ENCODE data around the gene ELK4. TPM values are rescaled to one million over a fixed set of nuclear protein-coding genes. Genes with fewer than 3 reads are reported as not detected.
A peak's percentile ranks its signal among the peaks of the same experiment; 100 is the strongest.

Gene ELK4
- total and polyA plus RNA-seq, 2 of the 8 experiments (the other 6 are each of a cell fraction or from before 2014, with no cell fraction given) = 2.9 to 26.3 TPM

DNA sequence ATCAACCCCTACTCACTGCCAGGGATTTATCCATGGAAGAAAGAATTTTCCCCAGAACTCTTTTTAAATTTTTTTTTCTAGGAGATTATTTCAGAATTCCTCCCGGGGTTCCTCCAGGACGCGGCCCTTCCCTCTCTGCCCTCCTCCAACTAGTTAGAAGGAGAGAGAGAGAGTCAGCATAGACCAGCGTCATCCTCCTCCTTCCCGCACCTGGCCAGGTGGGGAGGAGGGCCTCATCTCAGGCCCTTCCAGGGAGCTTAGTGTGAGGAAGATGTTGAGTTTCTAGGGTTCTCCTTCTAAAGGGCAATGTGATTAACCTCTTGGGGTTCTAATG lies 63.7 kb downstream of the ELK4 start:
- Histone ChIP-seq H3K23me2 (ENCODE audit: low read depth, low read length) (peaks cover 4% of the 10 kb centered on the region; the same call in 1 of the 2 replicates), H3K79me1 (ENCODE audit: low read depth, low read length) (no peaks in the 10 kb centered on the region), H3K9me3 (ENCODE audit: insufficient read depth in 2 of 2, low read depth in 1 of 2, low read length in 1 of 2) (no peaks in the 10 kb centered on the region), H4K20me1 (replicated peaks in 1 of 2; ENCODE audit: control insufficient read depth in 1 of 2, insufficient read depth in 2 of 2, low read length in 2 of 2) (no peaks in the 10 kb centered on the region), H3K4me2 (ENCODE audit: insufficient read depth in 1 of 2, low read depth in 2 of 2, low read length in 2 of 2) (peak overlapping the region; percentile 40 to 100), H2BK15ac (ENCODE audit: low read length) (no peak overlapping the region), H3K27ac (ENCODE audit: low read depth, low read length) (no peak overlapping the region), H3K23ac (ENCODE audit: insufficient read length) (no peak overlapping the region), H2AK5ac (ENCODE audit: low read depth, low read length) (no peak overlapping the region), H4K8ac (ENCODE audit: extremely low read depth, insufficient read depth, low read length) (no peak overlapping the region), H4K91ac (replicated peaks; ENCODE audit: insufficient read length, low read length) (no peak overlapping the region), H3K9ac (replicated peaks in 1 of 4; ENCODE audit: extremely low read depth in 1 of 4, low read depth in 3 of 4, low read length in 3 of 4) (no peak overlapping the region), H3K56ac (replicated peaks; ENCODE audit: insufficient read length, low read depth, low read length) (no peak overlapping the region), H2BK20ac (ENCODE audit: low read length) (no peak overlapping the region), H3K4me1 (replicated peaks in 1 of 4; ENCODE audit: control insufficient read depth in 3 of 4, insufficient read depth in 4 of 4, low read length in 3 of 4) (peaks cover 1 to 15% (median 6%) of the 10 kb centered on the region in 4 experiments), H3K4me3 (ENCODE audit: extremely low read depth in 1 of 4, insufficient read depth in 2 of 4, low read depth in 3 of 4, low read length in 4 of 4) (peak overlapping the region in 1 of 4 experiments; percentile 67; a peak in 2 of 8 replicates), H3K79me2 (ENCODE audit: control insufficient read depth in 1 of 2, insufficient read depth in 2 of 2, low read length in 2 of 2) (no peaks in the 10 kb centered on the region), H2BK120ac (replicated peaks; ENCODE audit: low read depth, low read length) (no peak overlapping the region), H2AFZ (ENCODE audit: low read length) (no peak overlapping the region), H3K18ac (ENCODE audit: extremely low read depth, low read length) (no peak overlapping the region), H2BK12ac (ENCODE audit: low read depth, low read length) (no peak overlapping the region), H3K36me3 (ENCODE audit: control insufficient read depth in 2 of 4, insufficient read depth in 4 of 4, low read length in 3 of 4) (no peaks in the 10 kb centered on the region), H3K4ac (replicated peaks; ENCODE audit: insufficient read length, low read depth, low read length) (no peak overlapping the region), H3K27me3 (replicated peaks in 1 of 4; ENCODE audit: control insufficient read depth in 3 of 4, extremely low read depth in 1 of 4, insufficient read depth in 3 of 4, low read length in 3 of 4) (peaks cover 20 to 41% (median 38%) of the 10 kb centered on the region in 4 experiments), H4K5ac (ENCODE audit: insufficient read length, low read depth, low read length) (no peak overlapping the region), H2BK5ac (ENCODE audit: low read depth, low read length) (no peak overlapping the region), H3K14ac (ENCODE audit: insufficient read length) (no peak overlapping the region)
- POLR2A ChIA-PET (ENCODE audit: partially characterized antibody) = no interaction called here
- CTCF ChIA-PET (ENCODE audit: partially characterized antibody) = interaction anchor here (1.6 to 4.8 kb wide), 5 partner anchors 20 to 83 kb away, joined by 5 to 27 read pairs (median 6); no protein-coding TSS in a partner anchor
- DNase-seq (ENCODE audit: low read depth in 1 of 2, low spot score in 2 of 2) = no peak
- WGBS, 2 experiments (ENCODE audit: extremely low coverage in 1 of 2, insufficient coverage in 1 of 2, insufficient read length in 1 of 2, insufficient replicate concordance in 2 of 2, low coverage in 1 of 2, low lambda C conversion rate in 2 of 2, missing lambda C conversion rate in 1 of 2) = no CpG with 5 or more reads among the region's 5 CpGs
- no peak for FAIRE-seq
- TF ChIP-seq EGR1 (IDR thresholded peaks at IDR 0.05; ENCODE audit: borderline replicate concordance, low read depth, low read length) = no peak
- no peak for TF ChIP-seq SP2 (IDR thresholded peaks at IDR 0.05; ENCODE audit: low read length)
- no peak for TF ChIP-seq BCL11A (IDR thresholded peaks at IDR 0.05; ENCODE audit: low read depth in 2 of 2, low read length in 2 of 2)
- no peak for TF ChIP-seq MAFK (IDR thresholded peaks at IDR 0.05; ENCODE audit: low read depth, low read length)
- TF ChIP-seq KDM1A (IDR thresholded peaks at IDR 0.05; ENCODE audit: borderline replicate concordance, low read length) = no peak
- no peak for TF ChIP-seq SP1 (IDR thresholded peaks at IDR 0.05; ENCODE audit: low read depth, low read length)
- TF ChIP-seq GTF2F1 (IDR thresholded peaks at IDR 0.05; ENCODE audit: borderline replicate concordance, low read depth, low read length) = no peak
- TF ChIP-seq CTBP2 (IDR thresholded peaks at IDR 0.05; ENCODE audit: borderline replicate concordance, insufficient read depth, insufficient read length, low read length) = no peak
- TF ChIP-seq CHD1 (IDR thresholded peaks at IDR 0.05; ENCODE audit: low read depth, low read length) = no peak
- TF ChIP-seq, protein P1, sequence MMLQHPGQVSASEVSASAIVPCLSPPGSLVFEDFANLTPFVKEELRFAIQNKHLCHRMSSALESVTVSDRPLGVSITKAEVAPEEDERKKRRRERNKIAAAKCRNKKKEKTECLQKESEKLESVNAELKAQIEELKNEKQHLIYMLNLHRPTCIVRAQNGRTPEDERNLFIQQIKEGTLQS (IDR thresholded peaks at IDR 0.05; ENCODE audit: insufficient read depth, low read depth, low read length) = no peak
- TF ChIP-seq SIX5 (IDR thresholded peaks at IDR 0.05; ENCODE audit: low read depth, low read length) = no peak
- TF ChIP-seq TBP (IDR thresholded peaks at IDR 0.05; ENCODE audit: low read depth, low read length) = no peak
- TF ChIP-seq CHD2 (IDR thresholded peaks at IDR 0.05; ENCODE audit: low read length) = no peak
- TF ChIP-seq RNF2 (IDR thresholded peaks at IDR 0.05; ENCODE audit: borderline replicate concordance, low read depth, low read length, missing control alignments, poor library complexity, severe bottlenecking) = no peak
